OCI-M1 (cell line): ENCODE results near the gene PIR.

Source experiments
- DNase-seq: peaks from one replicate; lab custom pipeline; 2025; lab: John Stamatoyannopoulos, UW

The PIR gene

DNA sequence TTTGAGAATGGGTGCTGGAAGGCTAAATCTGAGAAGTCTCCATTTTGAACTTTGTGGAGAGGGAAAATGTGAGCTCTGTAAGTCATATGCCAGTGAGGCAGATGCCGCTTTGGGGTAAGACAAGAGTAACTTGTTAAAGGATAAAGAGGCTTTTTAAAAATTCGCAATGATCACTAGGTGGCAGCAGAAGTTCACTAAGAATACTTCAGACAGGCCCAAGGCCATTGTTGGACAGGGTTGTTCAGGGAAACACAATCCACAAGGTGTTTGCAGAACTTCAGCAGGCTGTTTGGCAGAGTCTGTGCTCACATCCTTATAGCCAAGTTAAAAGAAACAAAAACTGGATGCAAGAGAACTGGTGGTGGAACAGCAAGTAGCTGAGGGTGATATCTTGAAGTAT lies 144.1 kb downstream of the PIR start:
- peak; percentile 76 for DNase-seq

DNA sequence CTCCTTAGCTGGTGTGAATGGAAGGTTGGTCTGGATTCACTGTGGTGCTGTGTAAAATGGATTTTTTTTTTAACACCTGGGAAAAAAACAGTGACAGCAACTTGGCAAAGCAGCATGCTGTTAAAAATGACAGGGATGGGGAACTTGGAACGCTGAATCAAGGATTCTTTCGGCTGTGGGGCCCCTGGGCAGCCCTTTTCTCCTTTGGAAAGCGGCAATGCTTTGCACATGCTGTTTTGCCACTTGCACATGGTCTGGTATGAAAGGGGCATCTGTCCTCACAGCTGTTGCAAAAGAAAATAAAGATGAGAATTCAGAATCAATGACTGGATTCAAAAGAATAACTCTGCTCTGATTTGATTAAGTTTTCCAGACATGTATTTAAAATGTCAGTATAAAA lies 147.2 kb downstream of the PIR start:
- no peak for DNase-seq

DNA sequence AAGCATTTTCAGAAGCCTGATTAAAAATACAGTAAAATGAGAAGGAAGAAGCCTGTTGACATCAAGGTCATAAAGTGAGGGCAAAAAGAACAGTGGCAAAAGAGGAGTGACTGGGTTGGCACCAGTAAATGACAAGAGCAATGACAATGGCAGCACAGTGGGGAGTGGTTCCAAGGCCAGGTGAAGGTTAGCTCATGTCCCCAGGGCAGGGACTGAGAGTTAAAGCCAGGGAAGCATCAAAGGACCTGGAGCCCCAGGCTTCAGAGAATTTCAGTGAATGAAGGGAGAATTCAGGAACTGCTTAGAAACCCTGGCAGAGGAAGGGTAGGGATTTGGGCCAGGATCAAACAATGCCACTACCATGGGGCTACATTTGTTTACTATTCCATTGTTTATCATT lies 149.0 kb downstream of the PIR start:
- DNase-seq: no peak

DNA sequence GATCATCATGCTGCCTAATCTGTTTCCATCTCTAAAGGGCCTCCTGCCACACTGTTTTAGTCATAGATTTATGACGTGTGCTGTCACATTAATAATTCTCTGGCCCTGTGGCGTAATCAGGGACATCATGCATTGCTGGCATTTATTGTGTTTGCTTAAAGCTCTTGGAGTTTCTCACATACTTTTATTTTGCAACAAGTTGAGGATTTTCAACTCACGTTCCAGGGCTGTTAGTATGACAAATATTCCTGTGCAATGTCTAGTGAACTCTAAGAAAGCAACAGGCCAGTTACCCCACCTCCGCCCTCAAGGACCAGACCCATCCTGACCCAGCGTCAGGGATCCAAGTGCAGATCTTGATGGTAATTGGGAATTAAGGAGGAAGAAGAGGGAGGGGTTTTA lies 150.1 kb downstream of the PIR start:
- no peak for DNase-seq

DNA sequence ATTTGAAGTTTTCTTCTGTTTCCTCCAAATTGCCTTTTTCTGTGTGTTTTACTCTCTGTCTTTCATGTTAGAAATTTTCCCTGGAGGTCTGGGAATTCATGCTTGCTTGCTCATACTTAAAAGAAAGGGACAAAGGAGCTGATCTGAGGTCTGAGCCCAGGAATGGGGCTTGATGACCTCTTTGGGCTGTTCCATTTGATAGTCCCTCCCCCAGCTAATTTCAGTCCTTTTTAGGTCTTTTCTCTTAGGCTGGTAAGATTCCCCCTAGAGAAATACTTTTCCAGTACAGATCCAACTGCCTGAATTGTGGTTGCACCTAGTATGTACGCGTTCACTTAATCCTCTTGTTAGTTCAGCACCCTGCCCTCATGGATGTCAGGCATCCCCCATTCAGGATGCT lies 152.3 kb downstream of the PIR start:
- DNase-seq: no peak

DNA sequence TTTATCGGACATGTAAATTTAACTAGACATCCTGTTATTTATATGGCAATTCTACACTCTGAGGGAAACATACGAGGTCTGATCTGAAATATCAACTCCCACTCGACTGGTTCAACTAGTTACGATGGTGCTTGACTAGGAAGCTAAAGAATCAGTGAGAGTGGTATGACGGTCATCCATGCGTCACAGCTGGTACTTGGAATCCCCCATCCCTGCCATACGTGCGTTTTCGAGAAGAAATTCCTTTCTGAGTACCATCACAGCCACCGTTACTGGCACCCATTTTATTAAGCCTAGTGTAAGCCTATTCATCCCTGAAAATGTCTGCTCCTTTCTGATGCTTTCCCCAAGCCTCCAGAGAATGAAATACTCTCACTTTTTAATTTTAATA lies 157.1 kb downstream of the PIR start:
- peak; percentile 22 for DNase-seq

DNA sequence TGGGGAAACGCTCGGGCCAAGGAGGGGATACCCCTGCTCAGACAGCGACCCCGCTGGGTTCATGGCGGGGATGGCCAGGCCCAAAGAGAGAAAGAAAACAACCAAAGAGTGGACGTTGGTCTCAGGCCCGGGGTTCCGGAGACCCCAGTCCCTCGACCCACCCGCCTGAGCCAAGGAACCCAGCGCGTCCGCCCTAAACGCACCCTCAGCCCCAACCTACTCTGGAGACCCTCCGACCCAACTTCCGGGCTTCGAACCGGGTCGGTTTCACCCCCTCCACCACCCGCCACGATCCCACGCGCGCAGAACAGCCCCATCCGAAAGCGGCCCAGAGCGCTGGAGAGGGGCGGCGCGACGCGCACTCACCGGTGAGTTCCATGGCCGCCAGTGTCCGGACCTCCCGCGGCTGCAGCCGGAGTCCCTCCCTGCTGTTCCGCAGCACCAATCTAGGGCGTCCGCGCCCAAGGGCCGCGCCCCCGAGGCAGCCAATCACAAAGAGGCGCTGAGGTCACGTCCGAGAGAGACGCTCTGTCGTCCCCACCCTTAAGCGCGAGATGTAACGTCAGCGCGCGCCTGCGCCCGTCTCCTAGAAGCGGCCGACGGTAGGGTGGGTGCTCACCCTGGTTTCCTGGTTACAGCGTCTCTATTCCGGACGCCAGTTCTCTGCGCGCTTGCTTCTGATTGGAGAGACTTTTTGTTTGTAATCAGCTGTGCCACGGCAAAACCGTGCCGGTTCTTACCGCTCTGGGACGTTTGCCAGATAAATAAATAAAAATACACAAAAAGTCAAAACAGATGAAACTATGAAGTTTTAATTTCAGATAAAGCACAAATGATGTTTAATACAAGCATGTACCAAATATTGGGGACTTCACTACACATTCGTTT lies 157.8 kb downstream of the PIR start, which contains the start of gene PIGA:
TSS of gene PIGA (minus strand) at position 389 of the 888 bp plus-strand sequence. CDS start 3,593 bp downstream, outside the sequence.
- peak; percentile 96 for DNase-seq
